ENCODE data around the gene PSMB7.

Gene PSMB7

GRCh38 chr9:124345063-124345462 lies 70.2 kb downstream of the PSMB7 start:
- no peak for DNase-seq (ENCODE audit: low spot score)

GRCh38 chr9:124344291-124345050 lies 70.8 kb downstream of the PSMB7 start:
- DNase-seq (ENCODE audit: low spot score) = no peak

- no peak for DNase-seq (ENCODE audit: low spot score)
These were observed 71.5 kb downstream of the PSMB7 start for GRCh38 chr9:124343533-124344290.

- peak; percentile 66 for DNase-seq (ENCODE audit: low spot score)
These were observed 72.3 kb downstream of the PSMB7 start for GRCh38 chr9:124342776-124343485.

- DNase-seq (ENCODE audit: low spot score) = no peak
These were observed 72.9 kb downstream of the PSMB7 start for GRCh38 chr9:124342402-124342775.

- no peak for DNase-seq (ENCODE audit: low spot score)
These were observed 73.6 kb downstream of the PSMB7 start for GRCh38 chr9:124341455-124342170.

- no peak for DNase-seq (ENCODE audit: low spot score)
These were observed 74.8 kb downstream of the PSMB7 start for GRCh38 chr9:124340219-124341069.

- no peak for DNase-seq (ENCODE audit: low spot score)
These were observed 75.6 kb downstream of the PSMB7 start for GRCh38 chr9:124339603-124340146.

- no peak for DNase-seq (ENCODE audit: low spot score)
These were observed 77.7 kb downstream of the PSMB7 start for GRCh38 chr9:124337562-124337961.

- DNase-seq (ENCODE audit: low spot score) = no peak
These were observed 79.9 kb downstream of the PSMB7 start for GRCh38 chr9:124335320-124335707.

GRCh38 chr9:124334568-124335319 lies 80.5 kb downstream of the PSMB7 start:
- DNase-seq (ENCODE audit: low spot score) = no peak

GRCh38 chr9:124333203-124333579 lies 82.1 kb downstream of the PSMB7 start:
- DNase-seq (ENCODE audit: low spot score) = no peak

- no peak for DNase-seq (ENCODE audit: low spot score)
These were observed 82.7 kb downstream of the PSMB7 start for GRCh38 chr9:124332361-124333202.

GRCh38 chr9:124331580-124331979 lies 83.7 kb downstream of the PSMB7 start:
- no peak for DNase-seq (ENCODE audit: low spot score)

- DNase-seq (ENCODE audit: low spot score) = no peak
These were observed 85.1 kb downstream of the PSMB7 start for GRCh38 chr9:124330011-124330697.

- DNase-seq (ENCODE audit: low spot score) = peak; percentile 64
These were observed 85.9 kb downstream of the PSMB7 start for GRCh38 chr9:124329206-124329792.

GRCh38 chr9:124328285-124328684 lies 87.0 kb downstream of the PSMB7 start:
- DNase-seq (ENCODE audit: low spot score) = no peak

GRCh38 chr9:124327491-124327890 lies 87.8 kb downstream of the PSMB7 start:
- DNase-seq (ENCODE audit: low spot score) = no peak

Data from globus pallidus (tissue), 1 donor.